ENCODE results near the gene ZNF614.
"Not testable (repeated sequence)": the region's sequence is repeated elsewhere in the genome, so short reads cannot be mapped to it uniquely, and the experiment has no call there.

The ZNF614 gene

DNA sequence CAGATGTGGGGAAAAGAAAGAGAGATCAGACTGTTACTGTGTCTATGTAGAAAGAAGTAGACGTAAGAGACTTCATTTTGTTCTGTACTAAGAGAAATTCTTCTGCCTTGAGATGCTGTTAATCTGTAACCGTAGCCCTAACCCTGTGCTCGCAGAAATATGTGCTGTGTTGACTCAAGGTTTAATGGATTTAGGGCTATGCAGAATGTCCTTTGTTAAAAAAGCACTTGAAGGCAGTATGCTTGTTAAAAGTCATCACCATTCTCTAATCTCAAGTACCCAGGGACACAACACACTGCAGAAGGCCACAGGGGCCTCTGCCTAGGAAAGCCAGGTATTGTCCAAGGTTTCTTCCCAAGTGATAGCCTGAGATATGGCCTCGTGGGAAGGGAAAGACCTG, 3.7 kb downstream of the ZNF614 start:
- H4K8ac ChIP-seq (ENCODE audit: low read length); H3K4me1 ChIP-seq (ENCODE audit: control insufficient read depth, insufficient read depth, low read depth, low read length); H3K14ac ChIP-seq (ENCODE audit: low read length in 2 of 2); H2BK15ac ChIP-seq (ENCODE audit: low read depth, poor library complexity, severe bottlenecking); H3K4me2 ChIP-seq (ENCODE audit: low read length, poor library complexity, severe bottlenecking); H3K18ac ChIP-seq (ENCODE audit: low read depth in 1 of 2, low read length in 2 of 2); H2AK5ac ChIP-seq (ENCODE audit: low read length, severe bottlenecking); H3K9ac ChIP-seq (ENCODE audit: low read length); DNase-seq; H3K27me3 ChIP-seq (ENCODE audit: control insufficient read depth in 1 of 2, insufficient read depth in 1 of 2, low read length in 2 of 2); H2BK120ac ChIP-seq (ENCODE audit: low read depth, low read length); H3K4me3 ChIP-seq (ENCODE audit: insufficient read depth in 1 of 2, low read depth in 1 of 2, low read length in 2 of 2); H4K91ac ChIP-seq (ENCODE audit: low read length); H2BK12ac ChIP-seq (ENCODE audit: low read length in 2 of 2); H3K23ac ChIP-seq (ENCODE audit: low read length in 2 of 2); H2BK5ac ChIP-seq (ENCODE audit: low read depth, low read length, poor library complexity, severe bottlenecking); H2AFZ ChIP-seq (ENCODE audit: low read depth, low read length); H3K4ac ChIP-seq (ENCODE audit: low read depth in 1 of 2, low read length in 2 of 2): not testable (repeated sequence)
- 98% methylated on average over 4 of the region's 4 CpGs for WGBS
- H3K9me3 ChIP-seq (ENCODE audit: control insufficient read depth, low read length): peaks cover 48% of the 10 kb centered on the region
- peaks cover 42 to 63% of the 10 kb centered on the region in 2 experiments for H3K36me3 ChIP-seq (ENCODE audit: control insufficient read depth in 1 of 2, insufficient read depth in 2 of 2, low read depth in 1 of 2, low read length in 2 of 2)
- H3K79me1 ChIP-seq (replicated peaks; ENCODE audit: low read length, poor library complexity, severe bottlenecking): peaks cover 39% of the 10 kb centered on the region
- peak overlapping the region; percentile 67 for H3K27ac ChIP-seq (ENCODE audit: low read length, poor library complexity, severe bottlenecking)

DNA sequence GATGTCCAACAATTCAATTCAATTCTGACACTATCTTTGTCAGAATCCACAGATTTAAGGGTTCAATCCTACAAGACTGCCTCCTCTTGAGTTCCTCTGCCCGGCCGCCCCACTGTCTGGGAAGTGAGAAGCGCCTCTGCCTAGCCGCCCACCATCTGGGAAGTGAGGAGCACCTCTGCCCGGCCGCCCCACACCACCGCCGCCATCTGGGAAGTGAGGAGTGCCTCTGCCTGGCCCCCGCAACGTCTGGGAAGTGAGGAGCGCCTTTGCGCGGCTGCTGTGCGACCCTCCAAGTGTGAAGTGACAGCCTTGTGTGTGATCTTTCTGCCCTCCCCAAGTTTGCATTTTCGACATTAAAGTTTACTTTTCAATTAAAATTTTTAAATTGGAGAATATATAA, 6.0 kb downstream of the ZNF614 start:
- peaks cover 39% of the 10 kb centered on the region for H3K79me1 ChIP-seq (replicated peaks; ENCODE audit: low read length, poor library complexity, severe bottlenecking)
- no peak for DNase-seq
- no peak overlapping the region for H3K4ac ChIP-seq (ENCODE audit: low read depth in 1 of 2, low read length in 2 of 2)
- no peak overlapping the region for H3K18ac ChIP-seq (ENCODE audit: low read depth in 1 of 2, low read length in 2 of 2)
- peaks cover 71% of the 10 kb centered on the region for H3K9me3 ChIP-seq (ENCODE audit: control insufficient read depth, low read length)
- WGBS: 97% methylated on average over 12 of the region's 15 CpGs
- peaks cover 53 to 86% of the 10 kb centered on the region in 2 experiments for H3K36me3 ChIP-seq (ENCODE audit: control insufficient read depth in 1 of 2, insufficient read depth in 2 of 2, low read depth in 1 of 2, low read length in 2 of 2)
- H2BK15ac ChIP-seq (ENCODE audit: low read depth, poor library complexity, severe bottlenecking): no peak overlapping the region
- no peaks in the 10 kb centered on the region for H3K27me3 ChIP-seq (ENCODE audit: control insufficient read depth in 1 of 2, insufficient read depth in 1 of 2, low read length in 2 of 2)
- no peak overlapping the region for H2BK12ac ChIP-seq (ENCODE audit: low read length in 2 of 2)
- H3K4me1 ChIP-seq (ENCODE audit: control insufficient read depth, insufficient read depth, low read depth, low read length): no peaks in the 10 kb centered on the region
- H3K27ac ChIP-seq (ENCODE audit: low read length, poor library complexity, severe bottlenecking): no peak overlapping the region
- no peak overlapping the region for H2BK120ac ChIP-seq (ENCODE audit: low read depth, low read length)
- H2AFZ ChIP-seq (ENCODE audit: low read depth, low read length): no peak overlapping the region
- no peak overlapping the region for H2BK5ac ChIP-seq (ENCODE audit: low read depth, low read length, poor library complexity, severe bottlenecking)
- no peak overlapping the region for H3K9ac ChIP-seq (ENCODE audit: low read length)
- H3K4me2 ChIP-seq (ENCODE audit: low read length, poor library complexity, severe bottlenecking): no peak overlapping the region
- no peak overlapping the region for H3K4me3 ChIP-seq (ENCODE audit: insufficient read depth in 1 of 2, low read depth in 1 of 2, low read length in 2 of 2)
- H3K23ac ChIP-seq (ENCODE audit: low read length in 2 of 2): no peak overlapping the region
- H4K91ac ChIP-seq (ENCODE audit: low read length): no peak overlapping the region
- H3K14ac ChIP-seq (ENCODE audit: low read length in 2 of 2): no peak overlapping the region
- H2AK5ac ChIP-seq (ENCODE audit: low read length, severe bottlenecking): no peak overlapping the region
- no peak overlapping the region for H4K8ac ChIP-seq (ENCODE audit: low read length)

DNA sequence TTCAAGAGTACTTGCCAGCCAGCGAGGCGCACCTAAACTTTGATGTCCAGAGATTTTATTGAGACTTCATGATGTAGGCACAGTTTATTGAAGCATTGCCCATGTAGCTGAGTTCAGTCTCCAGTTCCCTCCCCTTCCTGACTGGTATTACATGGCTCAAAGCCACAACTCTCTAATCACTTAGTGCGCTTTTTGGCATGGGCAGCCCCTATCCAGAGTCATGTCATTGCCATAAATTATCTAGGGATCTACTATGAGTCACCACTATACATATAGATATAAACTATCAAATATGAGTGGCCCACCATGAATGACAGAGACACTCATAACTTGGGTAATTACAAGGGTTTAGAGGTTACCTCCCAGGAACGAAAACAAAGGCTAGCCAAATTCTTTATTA, 7.7 kb downstream of the ZNF614 start:
- Histone ChIP-seq H3K27me3 (ENCODE audit: control insufficient read depth in 1 of 2, insufficient read depth in 1 of 2, low read length in 2 of 2) (no peaks in the 10 kb centered on the region), H4K8ac (ENCODE audit: low read length) (no peak overlapping the region), H3K9me3 (ENCODE audit: control insufficient read depth, low read length) (peaks cover 88% of the 10 kb centered on the region), H2BK15ac (ENCODE audit: low read depth, poor library complexity, severe bottlenecking) (no peak overlapping the region), H3K27ac (ENCODE audit: low read length, poor library complexity, severe bottlenecking) (no peak overlapping the region), H2AK5ac (ENCODE audit: low read length, severe bottlenecking) (no peak overlapping the region), H3K36me3 (ENCODE audit: control insufficient read depth in 1 of 2, insufficient read depth in 2 of 2, low read depth in 1 of 2, low read length in 2 of 2) (peaks cover 55 to 96% of the 10 kb centered on the region in 2 experiments), H3K9ac (ENCODE audit: low read length) (no peak overlapping the region), H3K23ac (ENCODE audit: low read length in 2 of 2) (no peak overlapping the region), H3K4me2 (ENCODE audit: low read length, poor library complexity, severe bottlenecking) (no peak overlapping the region), H3K14ac (ENCODE audit: low read length in 2 of 2) (no peak overlapping the region), H3K4me1 (ENCODE audit: control insufficient read depth, insufficient read depth, low read depth, low read length) (no peaks in the 10 kb centered on the region), H2BK120ac (ENCODE audit: low read depth, low read length) (no peak overlapping the region), H2BK12ac (ENCODE audit: low read length in 2 of 2) (no peak overlapping the region), H3K18ac (ENCODE audit: low read depth in 1 of 2, low read length in 2 of 2) (no peak overlapping the region), H2BK5ac (ENCODE audit: low read depth, low read length, poor library complexity, severe bottlenecking) (no peak overlapping the region), H2AFZ (ENCODE audit: low read depth, low read length) (no peak overlapping the region), H3K79me1 (replicated peaks; ENCODE audit: low read length, poor library complexity, severe bottlenecking) (peaks cover 32% of the 10 kb centered on the region), H4K91ac (ENCODE audit: low read length) (no peak overlapping the region), H3K4ac (ENCODE audit: low read depth in 1 of 2, low read length in 2 of 2) (no peak overlapping the region), H3K4me3 (ENCODE audit: insufficient read depth in 1 of 2, low read depth in 1 of 2, low read length in 2 of 2) (peak overlapping the region in 1 of 2 experiments; percentile 34)
- DNase-seq: no peak
- 98% methylated on average over 3 of the region's 4 CpGs for WGBS

DNA sequence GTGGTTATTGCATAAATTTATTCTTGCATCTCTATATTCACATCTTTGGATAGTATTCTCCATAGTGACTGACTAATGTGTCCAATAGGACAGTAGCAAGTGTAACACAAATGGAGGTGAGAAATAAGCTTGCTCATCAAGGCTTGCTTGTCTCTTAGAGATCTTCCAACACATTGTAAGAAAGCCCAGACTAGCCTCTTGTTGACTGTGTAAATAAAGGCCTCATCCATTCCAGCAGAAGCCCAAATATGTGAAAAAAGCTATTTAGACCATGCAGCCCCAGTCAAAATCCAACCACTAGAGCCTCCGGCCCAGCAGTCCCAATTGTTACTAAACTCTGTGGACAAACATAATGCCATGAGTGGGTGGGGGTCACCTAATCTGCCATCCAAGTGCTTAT, 17.5 kb downstream of the ZNF614 start:
- Histone ChIP-seq H2AK5ac (ENCODE audit: low read length, severe bottlenecking) (no peak overlapping the region), H3K9ac (ENCODE audit: low read length) (no peak overlapping the region), H3K79me1 (replicated peaks; ENCODE audit: low read length, poor library complexity, severe bottlenecking) (peaks cover 2% of the 10 kb centered on the region), H4K8ac (ENCODE audit: low read length) (no peak overlapping the region), H4K91ac (ENCODE audit: low read length) (no peak overlapping the region), H3K4ac (ENCODE audit: low read depth in 1 of 2, low read length in 2 of 2) (no peak overlapping the region), H2AFZ (ENCODE audit: low read depth, low read length) (no peak overlapping the region), H3K23ac (ENCODE audit: low read length in 2 of 2) (no peak overlapping the region), H3K18ac (ENCODE audit: low read depth in 1 of 2, low read length in 2 of 2) (no peak overlapping the region), H2BK5ac (ENCODE audit: low read depth, low read length, poor library complexity, severe bottlenecking) (no peak overlapping the region), H3K4me3 (ENCODE audit: insufficient read depth in 1 of 2, low read depth in 1 of 2, low read length in 2 of 2) (no peak overlapping the region), H3K4me1 (ENCODE audit: control insufficient read depth, insufficient read depth, low read depth, low read length) (peaks cover 2% of the 10 kb centered on the region), H3K14ac (ENCODE audit: low read length in 2 of 2) (no peak overlapping the region), H3K4me2 (ENCODE audit: low read length, poor library complexity, severe bottlenecking) (no peak overlapping the region), H3K36me3 (ENCODE audit: control insufficient read depth in 1 of 2, insufficient read depth in 2 of 2, low read depth in 1 of 2, low read length in 2 of 2) (peaks cover 14 to 21% of the 10 kb centered on the region in 2 experiments), H3K9me3 (ENCODE audit: control insufficient read depth, low read length) (peaks cover 25% of the 10 kb centered on the region), H2BK15ac (ENCODE audit: low read depth, poor library complexity, severe bottlenecking) (no peak overlapping the region), H2BK120ac (ENCODE audit: low read depth, low read length) (no peak overlapping the region), H3K27ac (ENCODE audit: low read length, poor library complexity, severe bottlenecking) (no peak overlapping the region), H3K27me3 (ENCODE audit: control insufficient read depth in 1 of 2, insufficient read depth in 1 of 2, low read length in 2 of 2) (no peaks in the 10 kb centered on the region), H2BK12ac (ENCODE audit: low read length in 2 of 2) (no peak overlapping the region)
- 100% methylated on average over 1 of the region's 1 CpG for WGBS
- DNase-seq: no peak
